ENCODE measurements around the gene SKIDA1. TPM values are rescaled to one million over a fixed set of nuclear protein-coding genes. Genes with fewer than 3 reads are reported as not detected.

The SKIDA1 gene
- total and polyA plus RNA-seq, 2 experiments from 2014 or later: 1.5 to 3.5 TPM

DNA sequence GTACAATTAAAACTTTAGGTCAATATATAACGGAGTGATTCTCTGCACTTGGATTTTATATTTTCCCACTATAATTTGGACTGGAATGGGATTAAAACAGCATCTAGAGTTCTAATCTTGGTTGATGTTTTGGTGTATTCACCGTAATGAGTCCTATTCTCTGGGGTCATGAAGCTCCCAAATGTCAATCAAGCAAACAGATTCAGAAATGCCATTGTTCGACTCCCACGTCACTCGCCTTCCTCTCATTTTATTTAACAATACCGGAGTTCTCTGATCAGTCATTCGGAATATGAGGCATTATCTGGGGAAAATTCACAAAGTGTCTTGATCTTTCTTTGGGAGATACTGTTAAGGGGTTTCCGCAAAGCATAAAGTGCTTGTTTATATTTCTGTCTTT lies 26.5 kb downstream of the SKIDA1 start:
- Histone ChIP-seq H3K79me2 (replicated peaks; ENCODE audit: insufficient read depth) (peaks cover 4% of the 10 kb centered on the region; the same call in 1 of the 2 replicates), H3K27me3 (ENCODE audit: insufficient read depth) (peaks cover 77% of the 10 kb centered on the region), H4K20me1 (replicated peaks; ENCODE audit: insufficient read depth) (no peaks in the 10 kb centered on the region), H3K4me2 (peak overlapping the region; percentile 78), H3K36me3 (ENCODE audit: insufficient read depth) (no peaks in the 10 kb centered on the region), H2AFZ (no peak overlapping the region), H3K9me2 (ENCODE audit: insufficient read depth) (no peaks in the 10 kb centered on the region), H3K27ac (ENCODE audit: low read depth) (no peak overlapping the region), H3K4me3 (peak overlapping the region; percentile 76), H3F3A (replicated peaks; ENCODE audit: low read depth) (peaks cover 14% of the 10 kb centered on the region; the same call in 1 of the 2 replicates), H3K4me1 (ENCODE audit: insufficient read depth) (peaks cover 57% of the 10 kb centered on the region)
- Mint-ChIP-seq H3K27ac (no peak overlapping the region), H3K36me3 (ENCODE audit: low read depth) (no peaks in the 10 kb centered on the region; the same call in 2 of the 3 replicates), H3K9me3 (no peaks in the 10 kb centered on the region), H3K4me1 (peaks cover 65% of the 10 kb centered on the region), H3K4me3 (peak overlapping the region; percentile 63), H3K27me3 (ENCODE audit: insufficient read depth, low read depth, poor library complexity) (peaks cover 50% of the 10 kb centered on the region)
- no peak for ATAC-seq
- peak; percentile 34 for TF ChIP-seq EZH2 (IDR thresholded peaks at IDR 0.05; ENCODE audit: low read depth, unreplicated experiment)
- TF ChIP-seq, protein P1, sequence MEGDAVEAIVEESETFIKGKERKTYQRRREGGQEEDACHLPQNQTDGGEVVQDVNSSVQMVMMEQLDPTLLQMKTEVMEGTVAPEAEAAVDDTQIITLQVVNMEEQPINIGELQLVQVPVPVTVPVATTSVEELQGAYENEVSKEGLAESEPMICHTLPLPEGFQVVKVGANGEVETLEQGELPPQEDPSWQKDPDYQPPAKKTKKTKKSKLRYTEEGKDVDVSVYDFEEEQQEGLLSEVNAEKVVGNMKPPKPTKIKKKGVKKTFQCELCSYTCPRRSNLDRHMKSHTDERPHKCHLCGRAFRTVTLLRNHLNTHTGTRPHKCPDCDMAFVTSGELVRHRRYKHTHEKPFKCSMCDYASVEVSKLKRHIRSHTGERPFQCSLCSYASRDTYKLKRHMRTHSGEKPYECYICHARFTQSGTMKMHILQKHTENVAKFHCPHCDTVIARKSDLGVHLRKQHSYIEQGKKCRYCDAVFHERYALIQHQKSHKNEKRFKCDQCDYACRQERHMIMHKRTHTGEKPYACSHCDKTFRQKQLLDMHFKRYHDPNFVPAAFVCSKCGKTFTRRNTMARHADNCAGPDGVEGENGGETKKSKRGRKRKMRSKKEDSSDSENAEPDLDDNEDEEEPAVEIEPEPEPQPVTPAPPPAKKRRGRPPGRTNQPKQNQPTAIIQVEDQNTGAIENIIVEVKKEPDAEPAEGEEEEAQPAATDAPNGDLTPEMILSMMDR (conservative IDR thresholded peaks at IDR 0.05; ENCODE audit: low read depth in 2 of 2): no peak
- DNase-seq (ENCODE audit: low spot score): peak; percentile 45

DNA sequence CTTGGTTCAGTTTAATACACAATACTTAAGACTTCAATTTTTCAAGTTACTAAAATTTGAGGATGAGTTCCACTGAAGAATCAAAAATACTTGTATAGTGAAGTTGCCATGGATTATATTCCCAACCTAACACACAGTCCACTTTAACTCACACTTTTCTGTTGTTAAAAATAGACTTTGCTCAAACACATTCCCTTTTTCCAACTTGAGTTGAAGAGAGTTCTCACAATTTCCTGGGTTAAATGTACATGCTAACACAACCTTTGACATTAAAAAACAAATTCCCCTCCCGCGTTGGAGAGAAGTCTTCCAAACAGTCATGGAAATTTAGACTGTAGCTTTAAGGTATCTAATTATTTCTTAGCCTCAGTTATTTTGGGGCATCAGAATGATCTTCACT lies 27.1 kb downstream of the SKIDA1 start:
- Histone ChIP-seq H2AFZ (no peak overlapping the region), H4K20me1 (replicated peaks; ENCODE audit: insufficient read depth) (no peaks in the 10 kb centered on the region), H3K27ac (ENCODE audit: low read depth) (no peak overlapping the region), H3K9me2 (ENCODE audit: insufficient read depth) (no peaks in the 10 kb centered on the region), H3K36me3 (ENCODE audit: insufficient read depth) (no peaks in the 10 kb centered on the region), H3F3A (replicated peaks; ENCODE audit: low read depth) (peaks cover 14% of the 10 kb centered on the region; the same call in 1 of the 2 replicates), H3K4me3 (peak overlapping the region; percentile 76; the same call in 1 of the 2 replicates), H3K4me1 (ENCODE audit: insufficient read depth) (peaks cover 56% of the 10 kb centered on the region), H3K27me3 (ENCODE audit: insufficient read depth) (peaks cover 78% of the 10 kb centered on the region), H3K4me2 (peak overlapping the region; percentile 78), H3K79me2 (replicated peaks; ENCODE audit: insufficient read depth) (peaks cover 4% of the 10 kb centered on the region; the same call in 1 of the 2 replicates)
- no peak for TF ChIP-seq REST (IDR thresholded peaks at IDR 0.05; ENCODE audit: unreplicated experiment)
- no peak for TF ChIP-seq ZNF462 (CRISPR knock-in tag; IDR thresholded peaks at IDR 0.05)
- peak; percentile 65 for TF ChIP-seq EZH2 (IDR thresholded peaks at IDR 0.05; ENCODE audit: low read depth, unreplicated experiment)
- TF ChIP-seq EZH2phosphoT487 (IDR thresholded peaks at IDR 0.05; ENCODE audit: unreplicated experiment): no peak
- DNase-seq (ENCODE audit: low spot score) (no peak), ATAC-seq (no peak)
- Mint-ChIP-seq H3K4me3 (peak overlapping the region; percentile 81), H3K27me3 (ENCODE audit: insufficient read depth, low read depth, poor library complexity) (peaks cover 55% of the 10 kb centered on the region), H3K9me3 (no peaks in the 10 kb centered on the region), H3K4me1 (peaks cover 64% of the 10 kb centered on the region), H3K27ac (no peak overlapping the region), H3K36me3 (ENCODE audit: low read depth) (peaks cover 2% of the 10 kb centered on the region)
